T-helper 9 cell (primary cell): ENCODE measurements around the gene HLA-A.

Source experiments
- DNase-seq: peaks from one replicate; pipeline ENCODE4 v3.0.0-alpha.2; 2020

Gene HLA-A

DNA sequence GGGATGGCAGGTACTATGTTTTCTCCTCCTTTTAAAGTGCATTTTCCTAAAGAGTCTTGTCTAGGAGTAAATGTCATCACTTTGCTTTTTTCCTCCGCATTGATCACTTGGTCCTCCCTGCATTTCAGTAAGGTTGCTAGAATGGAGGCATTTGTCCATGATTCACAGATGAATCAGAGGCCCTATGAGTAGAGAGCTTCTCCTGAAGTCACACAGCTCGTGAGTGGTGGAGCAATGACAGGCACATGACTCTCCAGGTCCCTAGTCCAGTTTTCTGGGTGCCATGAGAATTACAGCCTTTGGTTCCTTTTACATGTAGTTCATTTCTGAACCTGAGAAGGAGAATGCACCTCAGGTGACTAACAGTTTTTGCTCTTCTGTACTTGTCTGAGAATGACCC lies 50.5 kb downstream of the HLA-A start:
- DNase-seq = no peak

DNA sequence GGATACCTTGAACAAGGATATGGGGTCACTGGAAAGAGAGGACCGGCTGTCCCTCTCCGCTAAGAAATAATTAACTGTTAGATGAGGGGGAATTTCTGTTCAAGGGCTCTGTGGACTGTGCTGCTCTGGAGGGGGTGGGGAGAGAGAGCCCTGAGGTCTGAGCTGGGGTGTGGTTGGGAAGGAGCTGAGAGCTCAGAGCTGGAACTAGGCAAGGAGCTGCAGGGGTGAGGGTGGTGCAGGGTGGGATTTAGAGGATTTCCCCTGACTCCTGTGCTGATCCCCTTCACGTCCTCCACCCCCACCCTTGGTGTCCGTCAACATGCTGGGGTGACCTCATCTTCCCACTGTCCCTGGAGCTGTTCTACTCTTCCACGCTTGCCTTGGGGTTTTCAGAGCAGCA lies 52.5 kb downstream of the HLA-A start:
- DNase-seq = no peak

DNA sequence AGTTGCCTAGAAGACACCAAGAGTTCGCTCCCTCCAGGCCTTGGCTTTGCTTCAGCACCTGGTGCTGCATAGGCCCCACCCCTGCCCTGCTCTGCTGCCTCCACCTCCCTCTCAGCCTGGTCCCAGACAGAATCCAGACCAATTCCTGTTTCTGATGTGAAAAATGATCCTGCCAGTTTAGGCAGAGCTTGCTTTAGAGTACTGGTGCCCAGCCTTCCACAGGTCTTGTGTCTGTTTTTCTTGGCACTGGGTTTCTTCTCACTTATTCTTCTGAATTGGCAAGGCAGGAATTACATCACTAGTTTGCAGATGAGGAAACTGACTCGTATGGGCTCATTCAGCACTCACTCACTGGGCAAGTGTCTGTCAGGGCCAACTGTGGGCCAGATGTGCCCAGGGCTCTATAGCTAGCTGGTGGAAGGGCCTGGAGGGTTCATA lies 53.0 kb downstream of the HLA-A start:
- DNase-seq = no peak
